BE2C (cell line): ENCODE results near the gene HOPX.

Experiments
- DNase-seq: peaks from one replicate; pipeline ENCODE4 v3.0.0-alpha.2; 2020
- H3K27me3 ChIP-seq: fragments of 250-450 bp; sonication (Bioruptor Pico); 2 replicates; pipeline ENCODE4 v1.5.1; 2020; ENCODE audit warnings: mild to moderate bottlenecking
- H3K36me3 ChIP-seq: fragments of 250-450 bp; sonication (Bioruptor Pico); 2 replicates; pipeline ENCODE4 v1.5.1; 2020; ENCODE audit warnings: mild to moderate bottlenecking
- H3K4me1 ChIP-seq: fragments of 250-450 bp; sonication (Bioruptor Pico); 2 replicates; pipeline ENCODE4 v1.5.1; 2020
- H3K4me3 ChIP-seq: 2 replicates; pipeline ENCODE4 v1.5.1; 2011; ENCODE audit warnings: low read depth, low read length
- H3K9me3 ChIP-seq: fragments of 250-450 bp; sonication (Bioruptor Pico); 2 replicates; pipeline ENCODE4 v1.5.1; 2020
- TF ChIP-seq, protein P1 (sequence below): IDR thresholded peaks from 2 replicates; pipeline ENCODE4 v1.5.1; 2012; ENCODE audit warnings: mild to moderate bottlenecking, low read depth, low read length

The HOPX gene

DNA sequence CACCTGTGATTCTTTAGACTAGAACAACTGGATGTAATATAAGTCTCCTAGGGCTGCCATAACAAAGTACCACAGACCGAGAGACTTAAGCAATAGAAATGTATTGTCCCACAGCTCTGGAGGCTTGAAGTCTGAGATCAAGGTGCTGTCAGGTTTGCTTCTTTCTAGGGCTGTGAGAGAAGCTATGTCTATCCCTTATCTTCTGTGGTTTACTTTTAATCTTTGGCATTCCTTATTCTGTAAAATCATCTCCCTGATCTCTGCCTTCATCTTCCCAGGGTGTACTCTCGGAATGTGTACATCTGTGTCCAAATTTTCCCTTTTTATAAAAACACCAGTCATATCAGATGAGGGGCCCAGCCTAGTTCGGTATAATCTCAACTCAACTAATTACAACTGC is 10.3 kb upstream of the HOPX start:
- Histone ChIP-seq H3K4me1 (no peaks in the 10 kb centered on the region), H3K27me3 (no peaks in the 10 kb centered on the region), H3K9me3 (no peaks in the 10 kb centered on the region), H3K36me3 (no peaks in the 10 kb centered on the region), H3K4me3 (no peak overlapping the region)
- no peak for DNase-seq
- TF ChIP-seq, protein P1, sequence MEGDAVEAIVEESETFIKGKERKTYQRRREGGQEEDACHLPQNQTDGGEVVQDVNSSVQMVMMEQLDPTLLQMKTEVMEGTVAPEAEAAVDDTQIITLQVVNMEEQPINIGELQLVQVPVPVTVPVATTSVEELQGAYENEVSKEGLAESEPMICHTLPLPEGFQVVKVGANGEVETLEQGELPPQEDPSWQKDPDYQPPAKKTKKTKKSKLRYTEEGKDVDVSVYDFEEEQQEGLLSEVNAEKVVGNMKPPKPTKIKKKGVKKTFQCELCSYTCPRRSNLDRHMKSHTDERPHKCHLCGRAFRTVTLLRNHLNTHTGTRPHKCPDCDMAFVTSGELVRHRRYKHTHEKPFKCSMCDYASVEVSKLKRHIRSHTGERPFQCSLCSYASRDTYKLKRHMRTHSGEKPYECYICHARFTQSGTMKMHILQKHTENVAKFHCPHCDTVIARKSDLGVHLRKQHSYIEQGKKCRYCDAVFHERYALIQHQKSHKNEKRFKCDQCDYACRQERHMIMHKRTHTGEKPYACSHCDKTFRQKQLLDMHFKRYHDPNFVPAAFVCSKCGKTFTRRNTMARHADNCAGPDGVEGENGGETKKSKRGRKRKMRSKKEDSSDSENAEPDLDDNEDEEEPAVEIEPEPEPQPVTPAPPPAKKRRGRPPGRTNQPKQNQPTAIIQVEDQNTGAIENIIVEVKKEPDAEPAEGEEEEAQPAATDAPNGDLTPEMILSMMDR = no peak

GRCh38 chr4:56690393-56690792 is 9.3 kb upstream of the HOPX start:
- DNase-seq = no peak

DNA sequence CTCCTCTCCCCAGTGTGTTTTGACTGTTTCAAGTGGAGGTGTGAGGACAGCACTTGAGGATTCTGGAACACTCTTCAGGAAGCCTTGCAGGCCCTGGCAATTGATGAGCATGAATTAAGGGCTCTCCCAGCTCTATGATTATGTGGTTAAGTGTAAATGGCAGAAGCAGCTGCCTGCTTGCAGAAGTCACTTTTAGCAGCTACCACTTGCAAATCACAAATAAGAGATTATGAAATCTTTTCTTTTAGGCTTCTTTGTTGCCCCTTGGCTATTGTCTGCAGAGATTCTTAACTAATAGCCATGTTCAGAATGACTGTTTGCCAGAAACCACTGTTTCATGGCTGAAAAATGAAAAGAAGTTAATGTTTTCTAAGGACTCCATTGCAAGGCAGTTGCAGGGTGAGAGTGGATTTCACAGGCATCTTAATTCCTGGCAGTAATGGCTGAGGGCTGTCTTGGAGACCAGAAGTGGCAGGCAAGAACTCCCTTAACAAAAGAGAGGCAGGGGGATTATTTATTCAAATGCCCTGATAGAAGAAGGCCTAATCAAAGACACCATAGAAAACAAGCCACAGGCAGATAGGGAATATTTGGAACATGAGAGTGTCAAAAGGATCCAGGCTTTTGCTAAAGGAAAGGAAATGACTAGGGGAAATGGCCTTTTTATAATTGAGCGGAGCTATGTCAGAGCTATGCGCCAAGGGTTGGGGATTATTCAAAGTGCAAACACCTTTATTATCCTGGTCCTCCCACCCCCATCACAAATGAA is 8.3 kb upstream of the HOPX start:
- Histone ChIP-seq H3K27me3 (no peaks in the 10 kb centered on the region), H3K4me1 (no peaks in the 10 kb centered on the region), H3K9me3 (no peaks in the 10 kb centered on the region), H3K36me3 (no peaks in the 10 kb centered on the region), H3K4me3 (no peak overlapping the region)
- DNase-seq = no peak
- TF ChIP-seq, protein P1 = no peak

More at GRCh38 chr4:56690393-56690792, 9.3 kb upstream of the HOPX start:
- no peak overlapping the region for H3K4me3 ChIP-seq
- no peaks in the 10 kb centered on the region for H3K27me3 ChIP-seq
- no peaks in the 10 kb centered on the region for H3K36me3 ChIP-seq
- TF ChIP-seq, protein P1 = no peak
- H3K9me3 ChIP-seq = no peaks in the 10 kb centered on the region
- H3K4me1 ChIP-seq = no peaks in the 10 kb centered on the region

DNA sequence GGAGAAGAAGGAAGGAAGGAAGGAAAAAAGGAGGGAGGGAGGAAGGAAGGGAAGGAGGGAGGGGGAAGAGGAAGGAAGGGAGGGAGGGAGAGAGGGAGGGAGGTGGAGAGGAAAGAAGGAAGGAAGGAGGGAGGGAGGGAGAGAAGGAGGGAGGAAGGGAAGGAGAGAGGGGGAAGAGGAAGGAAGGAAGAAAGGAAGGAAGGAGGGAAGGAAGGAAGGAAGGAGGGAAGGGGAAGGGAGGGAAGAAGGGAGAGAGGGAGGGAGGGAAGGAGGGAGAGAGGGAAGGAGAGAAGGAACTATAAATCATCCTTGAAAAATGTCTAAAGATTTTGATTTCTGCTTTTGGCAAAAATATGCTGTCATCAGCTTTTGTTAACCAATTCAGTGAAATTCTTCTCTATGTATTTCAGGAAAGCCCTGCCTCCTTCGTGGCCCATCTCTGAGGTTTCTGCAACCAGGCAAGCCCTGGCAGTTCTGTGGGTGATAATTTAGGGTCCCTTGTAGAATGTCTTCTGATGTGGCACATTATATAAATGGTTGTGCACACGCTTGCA is 7.1 kb upstream of the HOPX start:
- Histone ChIP-seq H3K36me3 (no peaks in the 10 kb centered on the region), H3K27me3 (no peaks in the 10 kb centered on the region), H3K4me3 (no peak overlapping the region), H3K4me1 (no peaks in the 10 kb centered on the region), H3K9me3 (no peaks in the 10 kb centered on the region)
- TF ChIP-seq, protein P1 = no peak
- no peak for DNase-seq

GRCh38 chr4:56686537-56687231 is 5.6 kb upstream of the HOPX start:
- Histone ChIP-seq H3K27me3 (peaks cover 10% of the 10 kb centered on the region), H3K9me3 (no peaks in the 10 kb centered on the region), H3K4me3 (no peak overlapping the region), H3K4me1 (no peaks in the 10 kb centered on the region), H3K36me3 (no peaks in the 10 kb centered on the region)
- no peak for DNase-seq
- TF ChIP-seq, protein P1 = no peak
